SK-N-SH treated with all-trans-retinoic acid at 6 μM for 48 hours (cell line): Measurements from ENCODE around the gene UVSSA.

Source experiments
- BACH2 ChIP-seq: fragments of 250-450 bp; sonication (Bioruptor Pico); IDR thresholded peaks from 2 replicates; pipeline ENCODE4 v1.9.0; 2021; ENCODE audit warnings: mild to moderate bottlenecking, borderline replicate concordance
- CREB5 ChIP-seq: fragments of 250-450 bp; sonication (Bioruptor Pico); IDR thresholded peaks from 2 replicates; pipeline ENCODE4 v1.5.1; 2020; ENCODE audit warnings: low read depth, mild to moderate bottlenecking, moderate library complexity
- CSRNP3 ChIP-seq: fragments of 250-450 bp; sonication (Bioruptor Pico); IDR thresholded peaks from 2 replicates; pipeline ENCODE4 v1.5.1; 2021; ENCODE audit warnings: mild to moderate bottlenecking, moderate library complexity
- ESRRG ChIP-seq: fragments of 250-450 bp; sonication (Bioruptor Pico); IDR thresholded peaks from 2 replicates; pipeline ENCODE4 v1.6.1; 2021; ENCODE audit warnings: mild to moderate bottlenecking
- ISL1 ChIP-seq: fragments of 250-450 bp; sonication (Bioruptor Pico); IDR thresholded peaks from 2 replicates; pipeline ENCODE4 v2.1.2; 2022; ENCODE audit warnings: mild to moderate bottlenecking, moderate library complexity
- OSR1 ChIP-seq: fragments of 250-450 bp; sonication (Bioruptor Pico); IDR thresholded peaks from 2 replicates; pipeline ENCODE4 v1.8.0; 2022; ENCODE audit warnings: moderate library complexity, mild to moderate bottlenecking, inconsistent platforms
- PATZ1 ChIP-seq: fragments of 250-450 bp; sonication (Bioruptor Pico); IDR thresholded peaks from 2 replicates; pipeline ENCODE4 v1.8.0; 2020; ENCODE audit warnings: mild to moderate bottlenecking, moderate library complexity, borderline replicate concordance
- RARB ChIP-seq: fragments of 250-450 bp; sonication (Bioruptor Pico); IDR thresholded peaks from 2 replicates; pipeline ENCODE4 v1.8.0; 2021; ENCODE audit warnings: mild to moderate bottlenecking, moderate library complexity
- TOX ChIP-seq: fragments of 250-450 bp; sonication (Bioruptor Pico); IDR thresholded peaks from 2 replicates; pipeline ENCODE4 v1.8.0; 2021; ENCODE audit warnings: mild to moderate bottlenecking, moderate library complexity, borderline replicate concordance
- ZFP30 ChIP-seq: fragments of 450-650 bp; formaldehyde crosslinking; IDR thresholded peaks from 2 replicates; pipeline ENCODE4 v1.5.0; 2022; ENCODE audit warnings: mild to moderate bottlenecking, moderate library complexity

GRCh38 chr4:1331591-1332353 lies 15.2 kb upstream of the UVSSA start:
- TF ChIP-seq PATZ1 (no peak), RARB (CRISPR knock-in tag) (no peak), BACH2 (no peak), CREB5 (CRISPR knock-in tag) (no peak), OSR1 (no peak), ZFP30 (CRISPR knock-in tag) (no peak), CSRNP3 (CRISPR knock-in tag) (no peak), ISL1 (CRISPR knock-in tag) (no peak), TOX (no peak), ESRRG (CRISPR knock-in tag) (no peak)
